HG02623 (cell line): ENCODE data around the gene TGFB2.

Source experiments
- ATAC-seq: cut with Tn5 transposase; IDR thresholded peaks from one replicate; pipeline ENCODE4 v1.9.1; 2021; ENCODE audit warnings: moderate library complexity; ENCODE audit not compliant: unreplicated experiment

The TGFB2 gene

GRCh38 chr1:218481116-218481775, 136.1 kb downstream of the TGFB2 start:
- ATAC-seq: no peak

- no peak for ATAC-seq
Observed at GRCh38 chr1:218482683-218483082, 137.5 kb downstream of the TGFB2 start.

- ATAC-seq: no peak
Observed at GRCh38 chr1:218485241-218485928, 140.2 kb downstream of the TGFB2 start.

- ATAC-seq: no peak
Observed at GRCh38 chr1:218488531-218488930, 143.4 kb downstream of the TGFB2 start.

- ATAC-seq: no peak
Observed at GRCh38 chr1:218488986-218489385, 143.8 kb downstream of the TGFB2 start.

- ATAC-seq: no peak
Observed at GRCh38 chr1:218490406-218490922, 145.3 kb downstream of the TGFB2 start.

- ATAC-seq: no peak
Observed at GRCh38 chr1:218492874-218493273, 147.7 kb downstream of the TGFB2 start.

- ATAC-seq: no peak
Observed at GRCh38 chr1:218493986-218494385, 148.8 kb downstream of the TGFB2 start.
